SK-N-SH treated with all-trans-retinoic acid at 6 μM for 48 hours (cell line): ENCODE data around the gene ABI3BP.

Experiments used
- PATZ1 ChIP-seq: fragments of 250-450 bp; sonication (Bioruptor Pico); IDR thresholded peaks from 2 replicates; pipeline ENCODE4 v1.8.0; 2020; ENCODE audit warnings: mild to moderate bottlenecking, moderate library complexity, borderline replicate concordance
- TCF4 ChIP-seq: fragments of 250-450 bp; sonication (Bioruptor Pico); IDR thresholded peaks from 2 replicates; pipeline ENCODE4 v1.8.0; 2021; ENCODE audit warnings: mild to moderate bottlenecking, moderate library complexity, borderline replicate concordance
- ZC3H10 ChIP-seq: fragments of 250-450 bp; sonication (Bioruptor Pico); IDR thresholded peaks from 2 replicates; pipeline ENCODE4 v1.5.1; 2021; ENCODE audit warnings: mild to moderate bottlenecking, moderate library complexity
- ZFP30 ChIP-seq: fragments of 450-650 bp; formaldehyde crosslinking; IDR thresholded peaks from 2 replicates; pipeline ENCODE4 v1.5.0; 2022; ENCODE audit warnings: mild to moderate bottlenecking, moderate library complexity
- ZNF565 ChIP-seq: fragments of 450-650 bp; formaldehyde crosslinking; conservative IDR thresholded peaks from 2 replicates; pipeline ENCODE4 v1.5.0; 2020; ENCODE audit warnings: low read depth, mild to moderate bottlenecking, moderate library complexity
- ZNF70 ChIP-seq: fragments of 450-650 bp; formaldehyde crosslinking; IDR thresholded peaks from 2 replicates; pipeline ENCODE4 v1.5.0; 2020; ENCODE audit warnings: mild to moderate bottlenecking, moderate library complexity

- TF ChIP-seq ZFP30 (CRISPR knock-in tag) (no peak), ZNF565 (CRISPR knock-in tag) (no peak), ZC3H10 (CRISPR knock-in tag) (no peak), TCF4 (CRISPR knock-in tag) (no peak), ZNF70 (CRISPR knock-in tag) (no peak), PATZ1 (CRISPR knock-in tag) (no peak)
Observed at GRCh38 chr3:100703865-100704264, 289.4 kb downstream of the ABI3BP start.
